ENCODE data around the gene ADAR. TPM values are rescaled to one million over a fixed set of nuclear protein-coding genes. Genes with fewer than 3 reads are reported as not detected.

The ADAR gene
- total RNA-seq, 1 experiment from 2014 or later = 221 TPM

DNA sequence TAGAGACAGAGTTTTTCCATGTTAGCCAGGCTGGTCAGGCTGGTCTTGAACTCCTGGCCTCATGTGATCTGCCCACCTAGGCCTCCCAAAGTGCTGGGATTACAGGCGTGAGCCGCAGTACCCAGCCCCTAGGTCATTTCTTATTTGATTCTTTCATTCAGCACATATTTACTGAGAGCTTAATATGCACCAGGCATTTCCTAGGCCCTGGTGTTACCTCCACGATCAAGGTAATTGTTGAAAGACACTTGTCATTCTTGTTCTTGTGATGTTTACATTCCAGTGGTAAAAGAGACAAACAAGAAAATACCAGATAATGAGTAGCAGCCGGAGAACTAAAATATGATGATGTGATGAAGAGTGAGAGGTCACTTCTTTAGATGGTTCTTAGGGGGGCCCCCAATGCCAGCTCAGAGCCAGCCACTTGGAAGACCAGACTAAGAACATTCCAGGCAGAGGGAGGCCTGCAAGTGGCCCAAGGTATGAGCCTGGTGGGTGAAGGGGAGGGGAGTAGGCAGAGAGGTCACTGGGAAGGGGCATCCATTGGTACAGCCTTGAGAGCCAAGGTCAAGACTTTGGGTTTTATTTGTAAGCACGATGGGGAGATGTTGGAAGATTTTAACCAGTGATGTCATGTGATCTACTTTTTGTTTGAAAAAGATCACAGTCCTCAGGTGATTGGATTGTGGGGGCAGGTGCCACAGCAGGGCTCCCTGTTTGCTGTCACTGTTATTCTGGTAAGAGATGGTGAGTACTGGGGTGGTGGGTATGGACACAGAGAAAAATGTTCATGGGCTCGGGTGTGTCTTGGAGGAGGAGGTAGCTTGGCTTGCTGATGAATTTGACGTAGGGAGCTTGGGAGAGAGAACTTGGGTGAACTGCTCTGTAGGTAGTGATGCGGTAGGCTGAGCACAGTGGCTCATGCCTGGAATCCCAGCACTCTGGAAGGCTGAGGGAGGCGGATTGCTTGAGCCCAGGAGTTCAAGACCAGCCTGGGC, 68.2 kb downstream of the ADAR start (continued):
- TF ChIP-seq, protein P1, sequence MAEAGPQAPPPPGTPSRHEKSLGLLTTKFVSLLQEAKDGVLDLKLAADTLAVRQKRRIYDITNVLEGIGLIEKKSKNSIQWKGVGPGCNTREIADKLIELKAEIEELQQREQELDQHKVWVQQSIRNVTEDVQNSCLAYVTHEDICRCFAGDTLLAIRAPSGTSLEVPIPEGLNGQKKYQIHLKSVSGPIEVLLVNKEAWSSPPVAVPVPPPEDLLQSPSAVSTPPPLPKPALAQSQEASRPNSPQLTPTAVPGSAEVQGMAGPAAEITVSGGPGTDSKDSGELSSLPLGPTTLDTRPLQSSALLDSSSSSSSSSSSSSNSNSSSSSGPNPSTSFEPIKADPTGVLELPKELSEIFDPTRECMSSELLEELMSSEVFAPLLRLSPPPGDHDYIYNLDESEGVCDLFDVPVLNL (CRISPR knock-in tag; IDR thresholded peaks at IDR 0.05; ENCODE audit: borderline replicate concordance, low read depth) = no peak
- TF ChIP-seq JUN (CRISPR knock-in tag; IDR thresholded peaks at IDR 0.05) = no peak

- CTCF ChIA-PET = interaction anchor here (5.7 kb wide), 1 partner anchor 10 kb away, joined by 71 read pairs; no protein-coding TSS in a partner anchor
- no peak for ATAC-seq
Measured at GRCh38 chr1:154536570-154536969, 71.4 kb downstream of the ADAR start.

More at GRCh38 chr1:154536570-154536969, 71.4 kb downstream of the ADAR start:
- no peak overlapping the region for H3K4me3 Mint-ChIP-seq
- peaks cover 3% of the 10 kb centered on the region; the same call in 1 of the 2 replicates for H3K36me3 Mint-ChIP-seq
- peaks cover 4% of the 10 kb centered on the region for H3K4me1 Mint-ChIP-seq
- TF ChIP-seq AR (CRISPR knock-in tag; IDR thresholded peaks at IDR 0.05) (no peak), ELF4 (CRISPR knock-in tag; IDR thresholded peaks at IDR 0.05; ENCODE audit: low read depth) (no peak), SOX15 (CRISPR knock-in tag; IDR thresholded peaks at IDR 0.05) (no peak), ZNF396 (CRISPR knock-in tag; IDR thresholded peaks at IDR 0.05; ENCODE audit: borderline replicate concordance) (no peak), STAT6 (CRISPR knock-in tag; conservative IDR thresholded peaks at IDR 0.05; ENCODE audit: low read depth) (no peak), FOXK1 (CRISPR knock-in tag; IDR thresholded peaks at IDR 0.05) (no peak)
- TF ChIP-seq, protein P1 (CRISPR knock-in tag; IDR thresholded peaks at IDR 0.05; ENCODE audit: borderline replicate concordance, low read depth) = no peak
- TF ChIP-seq, protein P2, sequence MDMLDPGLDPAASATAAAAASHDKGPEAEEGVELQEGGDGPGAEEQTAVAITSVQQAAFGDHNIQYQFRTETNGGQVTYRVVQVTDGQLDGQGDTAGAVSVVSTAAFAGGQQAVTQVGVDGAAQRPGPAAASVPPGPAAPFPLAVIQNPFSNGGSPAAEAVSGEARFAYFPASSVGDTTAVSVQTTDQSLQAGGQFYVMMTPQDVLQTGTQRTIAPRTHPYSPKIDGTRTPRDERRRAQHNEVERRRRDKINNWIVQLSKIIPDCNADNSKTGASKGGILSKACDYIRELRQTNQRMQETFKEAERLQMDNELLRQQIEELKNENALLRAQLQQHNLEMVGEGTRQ (CRISPR knock-in tag; IDR thresholded peaks at IDR 0.05) = no peak
- TF ChIP-seq, protein P3, sequence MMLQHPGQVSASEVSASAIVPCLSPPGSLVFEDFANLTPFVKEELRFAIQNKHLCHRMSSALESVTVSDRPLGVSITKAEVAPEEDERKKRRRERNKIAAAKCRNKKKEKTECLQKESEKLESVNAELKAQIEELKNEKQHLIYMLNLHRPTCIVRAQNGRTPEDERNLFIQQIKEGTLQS (CRISPR knock-in tag; conservative IDR thresholded peaks at IDR 0.05) = no peak
- DNase-seq (ENCODE audit: low spot score) = no peak
- POLR2A ChIA-PET = no interaction called here
- H3K9me3 Mint-ChIP-seq = peaks cover 10% of the 10 kb centered on the region
- H3K27me3 Mint-ChIP-seq (ENCODE audit: low read depth) = no peaks in the 10 kb centered on the region; the same call in none of the 2 replicates
- H3K27ac Mint-ChIP-seq = no peak overlapping the region

Measured in WTC11 (cell line).